ENCODE measurements around the gene IL34.

IL34 gene

DNA sequence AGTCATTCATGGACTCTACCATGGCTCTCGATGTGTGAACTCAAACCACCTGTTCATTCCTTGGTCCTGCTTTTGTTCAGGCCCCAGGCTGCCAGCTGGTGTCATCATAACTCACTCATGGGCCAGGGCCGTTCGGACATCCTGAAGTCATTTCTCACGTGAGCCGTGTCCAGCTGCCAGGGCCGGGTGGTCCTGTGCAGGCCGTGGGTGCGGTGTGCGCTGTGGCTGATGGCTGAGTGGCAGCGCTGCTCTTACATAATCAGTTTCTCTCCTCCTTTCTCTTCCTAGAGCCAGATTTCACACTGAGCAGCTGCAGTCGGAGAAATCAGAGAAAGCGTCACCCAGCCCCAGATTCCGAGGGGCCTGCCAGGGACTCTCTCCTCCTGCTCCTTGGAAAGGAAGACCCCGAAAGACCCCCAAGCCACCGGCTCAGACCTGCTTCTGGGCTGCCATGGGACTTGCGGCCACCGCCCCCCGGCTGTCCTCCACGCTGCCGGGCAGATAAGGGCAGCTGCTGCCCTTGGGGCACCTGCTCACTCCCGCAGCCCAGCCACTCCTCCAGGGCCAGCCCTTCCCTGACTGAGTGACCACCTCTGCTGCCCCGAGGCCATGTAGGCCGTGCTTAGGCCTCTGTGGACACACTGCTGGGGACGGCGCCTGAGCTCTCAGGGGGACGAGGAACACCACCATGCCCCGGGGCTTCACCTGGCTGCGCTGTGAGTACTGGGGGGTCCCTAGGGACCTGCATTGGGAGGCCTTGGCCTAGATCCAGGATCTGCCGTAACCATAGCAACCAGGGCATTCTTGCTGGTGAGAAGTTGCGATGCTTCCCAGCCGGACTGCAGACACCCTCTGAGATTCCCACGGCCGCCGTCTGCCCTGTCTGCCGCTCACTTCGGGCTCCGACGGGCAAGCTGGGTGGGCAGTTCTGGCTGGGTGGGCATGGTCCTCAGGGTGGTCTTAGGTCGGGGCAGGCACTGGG is at the start of gene IL34:
Gene IL34, plus strand, starts transcription at position 300 of the 982 bp plus-strand sequence. Its CDS starts 389 bp downstream, at position 689.
- Mint-ChIP-seq H3K36me3 (no peaks in the 10 kb centered on the region), H3K4me3 (no peak within 1 kb of the TSS), H3K4me1 (no peaks in the 10 kb centered on the region), H3K9me3 (no peaks in the 10 kb centered on the region), H3K27me3 (no peaks in the 10 kb centered on the region), H3K27ac (no peak within 1 kb of the TSS)

DNA sequence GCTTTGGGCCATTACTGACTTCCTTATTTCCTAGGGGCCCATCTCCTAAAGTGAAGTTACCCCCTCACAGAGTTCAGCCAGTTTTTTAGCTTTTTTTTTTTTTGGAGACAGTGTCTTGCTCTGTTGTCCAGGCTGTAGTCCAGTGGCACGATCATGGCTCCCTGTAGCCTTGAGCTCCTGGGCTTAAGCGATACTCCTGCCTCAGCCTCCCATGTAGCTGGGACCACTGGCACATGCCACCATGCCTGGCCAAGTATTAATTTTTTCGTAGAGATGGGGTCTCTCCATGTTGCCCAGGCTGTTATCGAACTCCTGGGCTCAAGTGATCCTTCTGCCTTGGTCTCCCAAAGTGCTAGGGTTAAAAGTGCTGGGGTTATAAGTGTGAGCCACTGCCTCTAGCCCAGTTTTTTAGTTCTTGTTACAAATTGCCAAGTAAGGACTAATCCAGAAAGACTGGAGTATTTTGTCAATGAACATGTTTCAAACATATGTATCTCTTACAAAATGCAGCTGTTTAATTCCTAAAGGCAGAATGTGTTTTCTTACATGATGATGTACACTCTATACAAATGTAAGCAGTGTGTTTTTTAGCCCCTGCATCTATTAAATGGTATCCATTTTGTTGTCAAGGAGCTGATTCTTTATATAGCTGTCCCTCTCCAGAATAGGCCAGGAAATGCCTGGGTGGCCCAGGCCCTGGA is 49.1 kb upstream of the IL34 start:
- no peaks in the 10 kb centered on the region for H3K9me3 Mint-ChIP-seq
- H3K27ac Mint-ChIP-seq: no peak overlapping the region
- no peaks in the 10 kb centered on the region for H3K36me3 Mint-ChIP-seq
- H3K4me3 Mint-ChIP-seq: no peak overlapping the region
- no peaks in the 10 kb centered on the region for H3K4me1 Mint-ChIP-seq
- H3K27me3 Mint-ChIP-seq: peaks cover 4% of the 10 kb centered on the region

GRCh38 chr16:70598937-70599503 is 47.3 kb upstream of the IL34 start:
- H3K9me3 Mint-ChIP-seq: no peaks in the 10 kb centered on the region
- H3K27me3 Mint-ChIP-seq: peaks cover 4% of the 10 kb centered on the region

GRCh38 chr16:70600730-70601129 is 45.6 kb upstream of the IL34 start:
- Mint-ChIP-seq H3K4me3 (no peak overlapping the region), H3K27me3 (peaks cover 4% of the 10 kb centered on the region), H3K27ac (no peak overlapping the region), H3K36me3 (no peaks in the 10 kb centered on the region), H3K4me1 (no peaks in the 10 kb centered on the region), H3K9me3 (no peaks in the 10 kb centered on the region)

More at GRCh38 chr16:70598937-70599503, 47.3 kb upstream of the IL34 start:
- Mint-ChIP-seq H3K27ac (no peak overlapping the region), H3K36me3 (no peaks in the 10 kb centered on the region), H3K4me1 (no peaks in the 10 kb centered on the region), H3K4me3 (no peak overlapping the region)

DNA sequence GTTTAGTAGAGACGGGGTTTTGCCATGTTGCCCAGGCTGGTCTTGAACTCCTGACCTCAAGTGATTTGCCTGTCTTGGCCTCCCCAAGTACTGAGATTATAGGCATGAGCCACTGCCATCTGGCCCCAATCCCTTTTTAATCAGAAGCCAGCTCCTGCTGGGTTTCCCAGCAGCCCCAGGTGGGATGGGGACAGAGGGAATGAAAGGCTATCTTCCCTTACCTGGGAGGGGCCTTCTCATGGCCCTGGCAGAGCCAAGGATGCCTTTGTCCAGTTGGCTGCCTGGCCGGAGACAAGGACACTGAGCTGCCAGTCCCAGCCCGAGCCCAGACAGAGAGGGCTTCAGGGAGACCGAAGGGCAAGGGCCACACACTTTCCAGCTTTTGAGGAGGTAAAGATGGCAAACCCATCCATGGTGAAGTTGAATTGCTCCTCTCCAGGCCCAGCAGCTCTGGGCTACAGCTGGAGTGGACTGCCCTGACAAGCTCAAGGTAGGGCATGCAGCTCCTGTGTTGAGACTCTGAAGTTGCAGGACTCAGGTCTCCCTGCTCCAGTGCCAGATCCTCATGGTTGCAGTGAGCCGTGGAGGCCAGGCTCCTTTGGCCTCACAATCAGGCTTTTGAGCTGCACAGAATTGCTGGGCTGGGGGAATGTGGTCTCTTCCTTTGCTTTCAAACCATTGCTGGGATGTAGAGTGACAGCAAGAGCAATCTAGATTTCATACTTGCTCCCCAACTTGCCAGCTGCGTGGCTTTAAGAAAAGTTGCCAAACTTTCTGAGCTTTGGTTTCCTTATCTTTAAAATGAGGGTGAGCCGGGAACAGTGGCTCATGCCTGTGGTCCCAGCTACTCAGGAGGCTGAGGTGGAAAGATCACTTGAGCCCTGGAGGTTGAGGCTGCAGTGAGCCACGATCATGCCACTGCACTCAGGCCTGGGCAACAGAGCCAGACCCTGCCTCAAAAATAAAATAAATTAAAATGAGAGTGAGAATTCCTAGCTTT is 44.5 kb upstream of the IL34 start:
- Mint-ChIP-seq H3K27ac (no peak overlapping the region), H3K36me3 (no peaks in the 10 kb centered on the region), H3K4me1 (no peaks in the 10 kb centered on the region), H3K27me3 (peaks cover 4% of the 10 kb centered on the region), H3K9me3 (no peaks in the 10 kb centered on the region), H3K4me3 (no peak overlapping the region)

- Mint-ChIP-seq H3K4me1 (no peaks in the 10 kb centered on the region), H3K27ac (no peak overlapping the region), H3K9me3 (no peaks in the 10 kb centered on the region), H3K4me3 (no peak overlapping the region), H3K27me3 (peaks cover 4% of the 10 kb centered on the region), H3K36me3 (no peaks in the 10 kb centered on the region)
These were observed 43.5 kb upstream of the IL34 start for GRCh38 chr16:70602831-70603230.

DNA sequence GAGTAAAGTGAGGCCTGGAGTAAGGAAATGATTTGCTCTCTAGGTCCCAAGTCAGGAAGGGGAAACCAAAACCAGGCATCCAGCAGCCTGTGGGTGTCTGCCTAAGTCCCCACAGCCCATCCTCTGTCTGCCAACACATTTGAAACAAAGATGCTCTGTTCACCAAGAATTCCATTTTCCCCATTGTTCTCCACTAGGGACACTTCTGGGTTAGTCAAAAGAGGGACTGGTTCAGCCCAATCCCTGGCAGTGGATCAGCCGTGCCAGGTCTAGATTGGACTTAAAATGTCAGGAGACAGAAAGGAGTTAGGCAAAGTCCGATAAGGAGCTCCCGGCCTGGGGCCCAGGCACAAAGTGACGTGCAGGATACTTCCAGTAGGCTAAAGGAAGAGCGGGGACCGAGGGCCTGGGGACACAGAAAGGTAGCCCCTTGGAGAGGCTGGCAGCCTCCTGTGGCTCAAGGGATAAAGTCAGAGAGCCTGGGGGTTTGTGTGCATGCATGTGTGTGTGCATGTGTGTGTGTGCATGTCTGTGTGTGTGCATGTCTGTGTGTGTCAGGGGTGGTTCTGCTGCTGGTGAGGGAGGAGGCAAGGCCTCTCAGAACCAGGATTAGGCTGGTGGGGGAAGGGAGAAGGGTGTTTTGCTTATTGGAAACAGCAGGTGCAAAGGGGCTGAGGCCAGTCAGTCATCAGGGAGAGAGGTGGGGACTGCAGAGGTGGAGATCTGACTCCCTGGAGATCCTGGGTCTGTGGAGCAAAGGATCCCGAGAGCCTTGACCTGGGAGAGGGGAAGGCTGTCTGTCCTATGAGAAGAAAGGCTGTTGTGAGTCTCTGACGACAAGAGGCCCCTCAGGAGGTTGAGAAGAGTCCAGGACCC is 41.7 kb upstream of the IL34 start:
- peaks cover 4% of the 10 kb centered on the region for H3K27me3 Mint-ChIP-seq
- H3K27ac Mint-ChIP-seq: no peak overlapping the region
- no peaks in the 10 kb centered on the region for H3K36me3 Mint-ChIP-seq
- no peaks in the 10 kb centered on the region for H3K4me1 Mint-ChIP-seq
- no peaks in the 10 kb centered on the region for H3K9me3 Mint-ChIP-seq
- H3K4me3 Mint-ChIP-seq: no peak overlapping the region

DNA sequence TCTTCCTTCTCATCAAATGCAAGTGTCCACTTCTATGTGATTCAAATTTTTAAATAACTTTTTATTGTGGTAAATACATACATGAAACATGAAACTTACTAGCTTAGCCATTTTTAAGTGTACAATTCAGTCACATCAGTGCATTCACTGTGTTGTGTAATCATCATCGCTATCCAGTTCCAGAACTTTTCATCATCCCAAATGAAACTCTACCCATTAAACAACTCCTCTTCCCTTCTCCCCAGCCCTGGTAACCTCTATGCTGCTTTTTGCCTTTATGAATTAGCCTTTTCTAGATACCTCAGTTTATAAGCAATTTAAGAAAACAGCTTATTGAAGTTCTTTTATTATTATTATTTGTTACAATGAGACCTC is 41.1 kb upstream of the IL34 start:
- H3K9me3 Mint-ChIP-seq: no peaks in the 10 kb centered on the region
- H3K27ac Mint-ChIP-seq: no peak overlapping the region
- no peaks in the 10 kb centered on the region for H3K36me3 Mint-ChIP-seq
- peaks cover 3% of the 10 kb centered on the region for H3K27me3 Mint-ChIP-seq
- no peaks in the 10 kb centered on the region for H3K4me1 Mint-ChIP-seq
- no peak overlapping the region for H3K4me3 Mint-ChIP-seq

DNA sequence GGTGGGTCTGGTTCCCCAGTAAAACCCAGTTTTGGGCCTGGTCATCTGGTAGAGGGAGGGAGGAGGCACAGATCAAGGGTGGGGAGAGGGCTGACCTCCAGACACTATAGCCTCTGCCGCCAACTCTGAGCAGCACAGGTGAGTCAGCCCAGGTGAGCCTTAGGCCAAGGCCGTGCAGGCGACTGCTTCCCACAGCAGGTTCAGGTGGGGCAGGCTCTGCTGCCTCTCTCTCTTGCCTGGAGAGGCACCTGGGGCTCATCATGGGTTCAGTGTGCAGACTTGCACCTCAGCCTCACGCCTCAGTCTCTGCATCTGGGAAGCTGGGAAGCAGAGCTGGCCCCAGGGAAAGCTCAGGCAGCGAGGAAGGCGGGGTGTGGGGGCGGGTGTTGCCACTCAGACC is 37.8 kb upstream of the IL34 start:
- H3K4me1 Mint-ChIP-seq: no peaks in the 10 kb centered on the region
- H3K9me3 Mint-ChIP-seq: no peaks in the 10 kb centered on the region
- no peak overlapping the region for H3K4me3 Mint-ChIP-seq
- H3K27ac Mint-ChIP-seq: no peak overlapping the region
- H3K36me3 Mint-ChIP-seq: no peaks in the 10 kb centered on the region
- no peaks in the 10 kb centered on the region for H3K27me3 Mint-ChIP-seq

DNA sequence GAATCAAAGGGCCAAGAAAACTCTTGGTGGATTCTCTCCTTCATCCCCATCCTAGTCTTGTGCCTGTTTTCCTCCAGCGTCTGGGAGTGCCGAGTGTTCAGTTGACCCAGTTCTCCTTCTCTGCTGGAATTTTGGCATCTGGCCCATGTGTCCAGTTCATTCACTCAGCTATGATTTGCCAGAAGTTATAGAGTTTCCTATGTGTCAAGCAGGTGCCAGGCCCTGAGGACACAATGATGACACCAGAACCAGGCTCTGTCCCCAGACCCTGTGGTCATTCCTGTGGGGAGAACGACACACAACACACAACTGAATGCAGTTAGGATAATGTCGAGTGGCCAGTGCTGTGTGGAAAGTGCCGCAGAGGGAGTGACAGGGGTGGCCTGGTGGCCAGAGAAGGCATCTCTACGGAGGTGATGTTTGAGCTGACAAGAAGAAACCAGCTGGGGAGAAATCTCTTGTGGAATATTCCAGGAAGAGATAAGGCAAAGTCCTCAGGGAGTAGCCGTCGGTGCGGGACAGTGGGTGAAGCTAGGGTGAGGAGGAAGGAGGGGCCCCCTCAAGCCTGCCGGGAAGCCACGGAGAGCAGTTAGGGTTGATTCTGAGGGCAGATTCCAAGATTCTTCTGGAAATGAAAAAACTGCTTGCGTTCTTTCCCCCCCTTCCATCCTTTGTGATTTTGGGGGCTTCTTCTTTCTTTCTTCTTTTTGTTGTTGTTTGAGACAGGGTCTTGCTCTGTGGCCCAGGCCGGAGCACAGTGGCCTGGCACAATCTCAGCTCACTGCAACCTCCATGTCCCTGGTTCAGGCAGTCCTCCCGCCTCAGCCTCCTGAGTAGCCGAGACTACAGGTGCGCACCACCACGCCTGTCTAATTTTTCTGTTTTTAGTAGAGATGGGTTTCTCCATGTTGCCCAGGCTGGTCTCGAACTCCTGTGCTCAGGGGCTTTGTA is 35.8 kb upstream of the IL34 start:
- Mint-ChIP-seq H3K36me3 (no peaks in the 10 kb centered on the region), H3K27me3 (no peaks in the 10 kb centered on the region), H3K4me1 (no peaks in the 10 kb centered on the region), H3K4me3 (no peak overlapping the region), H3K27ac (no peak overlapping the region), H3K9me3 (no peaks in the 10 kb centered on the region)

DNA sequence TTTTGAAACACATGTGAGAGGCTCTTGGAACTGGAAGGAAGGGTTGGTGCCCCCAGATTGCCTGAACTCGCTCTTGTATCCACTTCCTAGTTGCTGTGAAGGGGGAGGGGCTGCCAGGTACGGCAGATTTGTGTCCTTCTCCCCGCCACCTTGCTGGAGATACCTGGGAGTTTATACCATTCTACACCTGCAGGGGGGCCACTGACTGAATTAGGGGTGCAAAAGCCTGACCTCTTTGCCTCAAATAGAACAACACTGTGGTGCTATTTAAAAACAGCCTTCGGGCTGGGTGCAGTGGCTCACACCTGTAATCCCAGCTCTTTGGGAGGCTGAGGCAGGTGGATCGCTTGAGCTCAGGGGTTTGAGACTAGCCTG is 35.1 kb upstream of the IL34 start:
- Mint-ChIP-seq H3K36me3 (no peaks in the 10 kb centered on the region), H3K4me3 (no peak overlapping the region)

DNA sequence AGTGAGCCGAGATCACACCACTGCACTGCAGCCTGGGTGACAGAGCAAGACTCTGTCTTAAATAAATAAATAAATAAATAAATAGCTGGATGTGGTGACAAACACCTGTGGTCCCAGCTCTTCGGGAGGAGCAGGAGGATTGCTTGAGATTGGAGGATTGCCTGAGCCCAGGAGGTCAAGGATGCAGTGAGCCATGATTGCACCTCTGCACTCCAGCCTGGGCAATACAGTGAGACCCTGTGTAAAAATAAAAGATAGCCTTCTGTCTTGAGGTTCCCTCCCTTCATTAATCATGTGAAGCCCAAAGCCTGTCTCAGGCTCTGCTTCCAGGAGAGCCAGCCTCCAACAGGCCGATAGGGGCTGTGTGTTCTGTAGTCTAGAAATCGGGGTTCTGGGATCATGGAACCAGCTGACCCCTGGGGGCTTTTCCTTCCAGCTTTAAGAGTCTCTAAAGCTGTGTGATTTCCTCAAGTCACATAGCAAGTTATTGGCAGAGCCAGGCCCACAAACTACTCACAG is 34.5 kb upstream of the IL34 start:
- Mint-ChIP-seq H3K36me3 (no peaks in the 10 kb centered on the region), H3K9me3 (no peaks in the 10 kb centered on the region), H3K4me3 (no peak overlapping the region), H3K4me1 (no peaks in the 10 kb centered on the region), H3K27ac (no peak overlapping the region), H3K27me3 (no peaks in the 10 kb centered on the region)

More for the DNA sequence above, 35.1 kb upstream of the IL34 start:
- Mint-ChIP-seq H3K27me3 (no peaks in the 10 kb centered on the region), H3K9me3 (no peaks in the 10 kb centered on the region), H3K4me1 (no peaks in the 10 kb centered on the region), H3K27ac (no peak overlapping the region)

DNA sequence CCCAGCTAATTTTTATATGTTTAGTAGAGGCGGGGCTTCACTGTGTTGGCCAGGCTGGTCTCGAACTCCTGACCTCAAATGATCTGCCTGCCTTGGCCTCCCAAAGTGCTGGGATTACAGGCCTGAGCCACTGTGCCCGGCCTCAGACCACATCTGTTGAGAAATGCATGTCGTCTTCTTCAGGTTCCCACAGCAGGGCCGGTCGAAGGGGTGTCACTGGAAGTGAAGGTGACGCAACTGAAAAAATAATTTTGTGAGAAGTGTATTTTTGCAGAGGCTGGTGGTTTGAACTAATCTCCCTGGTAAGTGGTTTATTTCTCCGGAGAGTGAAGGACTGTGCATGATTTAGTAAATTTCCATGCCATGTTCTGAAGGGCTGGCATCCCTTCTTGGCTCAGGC is 33.4 kb upstream of the IL34 start:
- Mint-ChIP-seq H3K4me3 (no peak overlapping the region), H3K4me1 (no peaks in the 10 kb centered on the region), H3K27me3 (no peaks in the 10 kb centered on the region), H3K9me3 (no peaks in the 10 kb centered on the region), H3K27ac (no peak overlapping the region), H3K36me3 (no peaks in the 10 kb centered on the region)
